Choroid plexus epithelial cell (primary cell): ENCODE data around the gene ALG9.

Experiments
- DNase-seq: peaks from one replicate; pipeline ENCODE4 v3.0.0-alpha.2; 2010; ENCODE audit warnings: low read depth
- H3K4me3 ChIP-seq: 2 replicates; pipeline ENCODE4 v1.5.1; 2011; ENCODE audit warnings: low read depth, mild to moderate bottlenecking, control low read depth, low read length, moderate library complexity
- TF ChIP-seq, protein P1 (sequence below): conservative IDR thresholded peaks from 2 replicates; pipeline ENCODE4 v1.5.1; 2011; ENCODE audit warnings: low read depth, mild to moderate bottlenecking, control low read depth, inconsistent platforms, low read length, moderate library complexity

The ALG9 gene

DNA sequence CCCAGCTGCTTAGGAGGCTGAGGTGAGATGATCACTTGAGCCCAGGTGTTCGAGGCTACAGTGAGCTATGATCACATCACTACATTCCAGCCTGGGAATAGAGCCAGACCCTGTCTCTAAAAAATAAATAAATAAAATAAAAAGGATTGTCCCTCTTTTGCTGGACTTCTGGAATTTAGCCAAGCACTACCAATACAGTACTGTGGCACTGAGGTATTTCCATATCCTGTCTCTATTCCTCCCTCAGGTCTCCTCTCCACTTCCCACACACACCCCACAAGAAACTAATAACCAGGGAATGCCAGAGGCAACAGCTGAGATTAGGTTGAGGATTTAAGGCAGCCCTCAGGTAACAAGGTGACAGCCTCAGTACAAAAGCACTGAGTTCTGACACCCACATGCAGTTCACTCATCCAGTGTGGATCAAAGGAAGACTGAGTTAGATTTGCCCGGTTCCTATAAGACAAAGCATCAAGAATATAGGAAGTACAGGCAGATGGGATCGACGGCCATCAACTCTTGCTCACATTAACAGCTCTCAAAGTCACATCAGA lies 100.7 kb downstream of the ALG9 start:
- TF ChIP-seq, protein P1, sequence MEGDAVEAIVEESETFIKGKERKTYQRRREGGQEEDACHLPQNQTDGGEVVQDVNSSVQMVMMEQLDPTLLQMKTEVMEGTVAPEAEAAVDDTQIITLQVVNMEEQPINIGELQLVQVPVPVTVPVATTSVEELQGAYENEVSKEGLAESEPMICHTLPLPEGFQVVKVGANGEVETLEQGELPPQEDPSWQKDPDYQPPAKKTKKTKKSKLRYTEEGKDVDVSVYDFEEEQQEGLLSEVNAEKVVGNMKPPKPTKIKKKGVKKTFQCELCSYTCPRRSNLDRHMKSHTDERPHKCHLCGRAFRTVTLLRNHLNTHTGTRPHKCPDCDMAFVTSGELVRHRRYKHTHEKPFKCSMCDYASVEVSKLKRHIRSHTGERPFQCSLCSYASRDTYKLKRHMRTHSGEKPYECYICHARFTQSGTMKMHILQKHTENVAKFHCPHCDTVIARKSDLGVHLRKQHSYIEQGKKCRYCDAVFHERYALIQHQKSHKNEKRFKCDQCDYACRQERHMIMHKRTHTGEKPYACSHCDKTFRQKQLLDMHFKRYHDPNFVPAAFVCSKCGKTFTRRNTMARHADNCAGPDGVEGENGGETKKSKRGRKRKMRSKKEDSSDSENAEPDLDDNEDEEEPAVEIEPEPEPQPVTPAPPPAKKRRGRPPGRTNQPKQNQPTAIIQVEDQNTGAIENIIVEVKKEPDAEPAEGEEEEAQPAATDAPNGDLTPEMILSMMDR = no peak
- DNase-seq = no peak
- H3K4me3 ChIP-seq = no peak overlapping the region

DNA sequence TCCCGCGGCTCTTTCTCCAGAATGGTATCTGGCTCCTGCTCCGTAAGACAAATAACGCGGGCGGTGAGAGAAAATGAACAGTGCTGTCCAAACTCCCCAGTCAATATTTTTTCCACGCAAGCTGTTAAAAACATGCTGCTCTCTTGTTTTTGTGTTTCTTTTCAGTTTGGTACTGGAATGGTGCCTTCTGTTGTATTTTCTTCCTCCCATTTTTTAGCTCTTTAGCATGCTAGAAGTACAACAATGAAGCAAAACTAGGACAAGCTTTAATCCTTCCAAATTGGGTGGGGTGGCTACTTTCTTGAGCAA lies 104.6 kb downstream of the ALG9 start:
- DNase-seq = no peak
- peak overlapping the region; percentile 88 for H3K4me3 ChIP-seq
- TF ChIP-seq, protein P1 = no peak

DNA sequence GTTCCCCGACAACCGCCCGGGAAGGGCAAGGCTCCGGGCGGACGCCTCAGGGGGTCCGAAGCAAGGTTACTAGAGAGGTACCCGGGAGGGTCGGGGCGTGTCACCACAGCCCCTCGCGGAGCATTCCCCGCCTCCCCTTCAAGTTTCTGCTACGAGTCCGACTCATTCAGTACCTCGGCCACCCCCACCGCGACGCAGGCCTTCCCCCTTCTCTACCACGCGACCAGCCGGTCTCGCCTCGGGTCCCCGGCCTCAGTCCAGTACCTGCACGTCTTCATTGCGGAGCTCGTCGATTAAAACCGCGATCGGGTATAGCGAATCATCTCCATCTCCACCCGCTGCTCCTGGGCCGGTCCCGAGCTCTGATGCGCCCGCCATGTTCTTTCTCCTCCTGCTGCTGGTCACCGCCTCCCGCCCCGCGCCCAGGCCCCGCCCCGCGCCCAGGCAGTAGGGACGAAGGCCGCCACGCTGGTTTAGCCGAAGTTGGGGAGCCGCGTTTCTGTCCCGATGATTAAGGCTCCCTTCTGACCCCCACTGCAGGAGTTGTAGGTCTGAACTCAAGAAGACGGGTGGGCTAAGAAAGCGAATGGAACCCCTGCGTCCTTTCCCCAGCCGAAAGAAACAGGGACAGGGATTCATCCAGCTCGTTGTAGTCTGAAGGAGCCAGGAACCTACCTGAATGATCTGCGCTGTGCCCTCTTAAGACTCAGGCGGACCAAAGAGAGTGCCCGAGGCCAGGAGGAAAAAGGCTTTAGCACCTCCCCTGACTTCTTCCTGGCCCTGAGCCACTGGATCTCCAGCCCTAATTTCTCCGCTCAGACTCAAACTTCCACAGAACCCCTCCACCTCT lies 105.2 kb downstream of the ALG9 start, which contains the start of gene PPP2R1B:
Gene PPP2R1B (minus strand): TSS at position 406 of the 850 bp plus-strand sequence. CDS start 28 bp downstream, at position 378.
- DNase-seq = peak; percentile 64
- TF ChIP-seq, protein P1 = no peak
- peak within 1 kb of the TSS; percentile 88 for H3K4me3 ChIP-seq

DNA sequence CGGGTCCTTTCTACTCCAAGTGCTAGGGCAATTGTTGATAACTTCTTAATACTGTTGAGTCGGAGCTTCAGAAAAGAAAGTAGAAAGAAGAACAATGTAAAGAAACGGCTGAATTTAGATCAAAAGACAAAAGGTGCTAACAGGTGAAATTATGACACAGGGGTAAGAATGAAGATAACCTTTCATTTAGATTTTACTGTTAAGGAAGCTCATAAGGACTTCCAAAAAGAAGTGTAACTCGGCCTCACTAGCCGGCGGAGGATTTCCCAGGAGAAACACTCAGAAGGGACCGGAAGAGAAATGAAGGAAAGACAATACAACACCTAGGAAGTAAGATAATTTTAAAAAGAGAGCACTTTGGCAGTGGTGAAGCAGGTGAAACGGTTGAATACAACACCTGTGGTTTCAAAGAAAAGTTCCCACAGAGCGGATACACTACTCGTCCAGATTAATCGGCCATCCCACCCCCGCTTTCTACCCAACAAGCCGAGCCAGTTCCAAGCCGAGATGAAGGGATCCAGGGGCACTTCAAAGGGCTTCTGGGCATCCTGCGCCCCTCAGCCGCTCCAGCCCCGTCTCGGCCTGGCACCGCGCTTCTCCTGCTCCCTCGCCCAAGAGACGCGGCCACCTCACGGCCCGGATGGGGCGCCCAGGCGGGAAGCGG lies 105.9 kb downstream of the ALG9 start:
- TF ChIP-seq, protein P1 = no peak
- DNase-seq = no peak
- peak overlapping the region; percentile 88 for H3K4me3 ChIP-seq

DNA sequence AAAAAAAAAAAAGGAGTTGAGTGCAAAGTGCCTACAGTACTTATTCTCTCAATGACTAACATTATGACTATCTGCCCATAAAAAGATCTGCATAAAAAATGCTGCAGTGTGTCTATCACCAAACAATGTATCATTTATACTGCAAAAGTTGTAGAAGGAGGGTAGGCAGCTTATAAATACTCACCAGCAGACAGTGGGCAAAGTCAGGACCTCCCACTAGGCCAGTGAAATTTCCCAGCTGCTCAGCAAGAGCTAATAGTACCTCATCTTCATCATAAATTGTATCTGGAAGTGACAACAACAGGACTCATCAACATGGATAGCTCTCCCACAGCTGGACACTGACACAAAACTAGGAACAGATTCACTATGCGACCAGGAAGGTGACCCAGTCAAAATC lies 106.8 kb downstream of the ALG9 start:
- TF ChIP-seq, protein P1 = no peak
- DNase-seq = peak; percentile 37
- peak overlapping the region; percentile 88 for H3K4me3 ChIP-seq

DNA sequence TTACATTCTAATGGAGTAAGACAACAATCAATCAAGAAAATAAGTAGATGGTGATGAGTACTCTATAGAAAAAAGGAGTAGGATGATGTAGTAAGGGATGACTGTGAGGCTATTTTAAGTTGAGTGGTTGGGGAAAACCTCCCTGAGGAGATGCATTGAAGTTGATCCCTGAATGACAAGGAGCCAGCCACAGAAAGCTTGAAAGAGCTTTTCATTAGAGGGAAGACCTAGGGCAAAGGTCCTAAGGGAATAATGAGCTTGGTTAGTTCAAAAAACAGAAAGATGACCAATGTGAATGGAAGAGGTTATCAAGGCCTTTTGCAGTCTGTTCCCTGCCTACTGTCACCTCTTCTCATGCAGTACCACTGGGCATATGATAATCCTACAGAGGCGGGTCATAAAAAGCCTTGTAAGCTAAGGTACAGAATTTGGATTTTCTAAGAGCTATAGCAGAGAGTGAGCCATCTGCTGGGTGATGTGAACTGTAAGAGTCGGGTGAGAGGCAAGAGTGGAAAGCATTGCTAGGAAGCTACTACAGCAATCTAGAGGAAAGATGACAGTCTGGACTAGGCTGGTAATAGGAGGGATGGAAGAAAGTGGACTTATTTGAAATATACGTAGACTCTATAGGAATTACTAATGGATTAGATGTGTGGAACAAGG lies 108.3 kb downstream of the ALG9 start:
- peak; percentile 67 for DNase-seq
- H3K4me3 ChIP-seq = no peak overlapping the region
- TF ChIP-seq, protein P1 = peak; percentile 49
